ENCODE results near the gene FBXO10.
"Not testable (repeated sequence)": the region's sequence is repeated elsewhere in the genome, so short reads cannot be mapped to it uniquely, and the experiment has no call there.

Gene FBXO10

DNA sequence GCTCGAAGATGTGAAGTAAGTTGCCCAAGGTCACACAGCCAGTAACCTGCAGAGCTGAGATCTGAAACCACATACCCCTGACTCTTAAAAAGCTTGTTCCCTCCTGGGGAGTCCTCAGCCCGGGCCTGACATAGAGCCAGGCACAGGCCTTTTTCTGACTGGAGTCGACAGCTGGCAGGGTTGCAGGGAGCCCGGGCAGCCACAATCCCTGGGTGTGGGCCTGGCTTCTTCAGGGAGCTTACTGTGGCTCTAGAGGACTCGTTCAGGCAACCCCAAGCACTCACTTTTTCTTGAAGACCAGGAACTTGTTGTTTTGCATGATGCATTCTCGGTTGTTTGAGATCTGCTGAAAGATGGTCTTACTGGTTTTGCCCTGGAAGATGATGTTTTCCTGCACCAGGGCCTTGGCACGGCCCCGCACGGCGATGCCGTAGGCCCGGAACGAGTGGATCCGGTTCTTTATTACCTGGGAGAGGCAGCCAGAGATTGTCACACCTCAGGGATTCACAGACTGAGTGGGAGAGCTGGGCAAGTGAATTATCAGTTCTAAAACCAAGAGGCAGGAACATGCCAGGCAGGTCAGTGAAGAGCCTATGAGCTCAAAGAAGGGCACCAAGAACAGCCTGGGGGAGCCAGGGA lies 60.4 kb downstream of the FBXO10 start:
- no peak for FAIRE-seq
- DNase-seq (ENCODE audit: insufficient read length, low spot score), result no peak

DNA sequence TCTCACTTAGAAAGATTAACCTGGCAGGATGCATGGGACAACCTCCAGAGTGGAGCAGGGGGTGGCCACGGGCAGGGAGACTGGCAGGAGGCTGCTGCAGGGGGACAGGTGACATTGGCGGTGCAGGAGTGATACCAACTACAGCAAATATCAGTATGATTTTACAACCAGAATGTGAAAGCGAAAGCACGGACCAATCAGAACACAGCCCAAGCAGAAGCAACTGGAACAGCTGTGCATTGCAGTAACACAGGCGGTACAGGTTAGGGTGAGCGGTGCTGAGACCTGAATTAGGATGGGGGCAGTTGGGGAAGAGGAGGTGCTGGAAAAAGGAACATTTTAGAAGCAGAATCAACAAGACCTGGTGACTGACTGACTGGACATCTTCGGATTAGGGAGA lies 61.2 kb downstream of the FBXO10 start:
- DNase-seq (ENCODE audit: insufficient read length, low spot score) (no peak), FAIRE-seq (no peak)

DNA sequence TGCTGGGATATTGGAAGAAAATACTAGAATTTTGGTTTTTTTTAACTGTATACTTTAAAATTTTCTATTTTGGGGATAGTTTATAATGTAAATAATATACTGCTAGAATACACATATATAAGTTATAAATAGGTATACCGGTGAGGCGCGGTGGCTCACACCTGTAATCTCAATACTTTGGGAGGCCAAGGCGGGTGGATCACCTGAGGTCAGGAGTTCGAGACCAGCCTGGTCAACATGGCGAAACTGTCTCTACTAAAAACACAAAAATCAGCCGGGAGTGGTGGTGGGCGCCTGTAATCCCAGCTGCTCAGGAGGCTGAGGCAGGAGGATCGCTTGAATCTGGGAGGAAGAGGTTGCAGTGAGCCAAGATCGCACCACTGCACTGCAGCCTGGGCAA lies 61.8 kb downstream of the FBXO10 start:
- DNase-seq (ENCODE audit: insufficient read length, low spot score); FAIRE-seq: not testable (repeated sequence)

DNA sequence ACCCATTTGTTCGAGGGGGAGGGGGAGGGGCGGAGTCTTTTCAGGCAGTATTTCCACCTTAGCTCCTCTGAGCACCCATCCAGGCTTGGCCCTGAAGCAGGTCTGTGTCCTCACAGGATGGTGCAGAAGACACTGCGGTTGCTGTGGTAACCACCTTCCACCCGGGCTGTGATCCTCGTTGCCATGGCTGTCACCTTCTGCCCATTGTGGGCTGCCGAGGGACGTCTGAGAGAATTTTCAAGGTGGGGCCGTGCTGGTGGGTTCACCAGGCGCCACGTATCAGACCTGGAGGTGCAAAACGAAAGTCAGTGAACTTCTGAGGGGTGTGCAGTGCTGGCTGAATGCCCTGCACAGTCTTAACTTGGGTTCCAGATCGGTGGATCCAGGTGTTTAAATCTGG lies 63.7 kb downstream of the FBXO10 start:
- DNase-seq (ENCODE audit: insufficient read length, low spot score) (no peak), FAIRE-seq (no peak)

DNA sequence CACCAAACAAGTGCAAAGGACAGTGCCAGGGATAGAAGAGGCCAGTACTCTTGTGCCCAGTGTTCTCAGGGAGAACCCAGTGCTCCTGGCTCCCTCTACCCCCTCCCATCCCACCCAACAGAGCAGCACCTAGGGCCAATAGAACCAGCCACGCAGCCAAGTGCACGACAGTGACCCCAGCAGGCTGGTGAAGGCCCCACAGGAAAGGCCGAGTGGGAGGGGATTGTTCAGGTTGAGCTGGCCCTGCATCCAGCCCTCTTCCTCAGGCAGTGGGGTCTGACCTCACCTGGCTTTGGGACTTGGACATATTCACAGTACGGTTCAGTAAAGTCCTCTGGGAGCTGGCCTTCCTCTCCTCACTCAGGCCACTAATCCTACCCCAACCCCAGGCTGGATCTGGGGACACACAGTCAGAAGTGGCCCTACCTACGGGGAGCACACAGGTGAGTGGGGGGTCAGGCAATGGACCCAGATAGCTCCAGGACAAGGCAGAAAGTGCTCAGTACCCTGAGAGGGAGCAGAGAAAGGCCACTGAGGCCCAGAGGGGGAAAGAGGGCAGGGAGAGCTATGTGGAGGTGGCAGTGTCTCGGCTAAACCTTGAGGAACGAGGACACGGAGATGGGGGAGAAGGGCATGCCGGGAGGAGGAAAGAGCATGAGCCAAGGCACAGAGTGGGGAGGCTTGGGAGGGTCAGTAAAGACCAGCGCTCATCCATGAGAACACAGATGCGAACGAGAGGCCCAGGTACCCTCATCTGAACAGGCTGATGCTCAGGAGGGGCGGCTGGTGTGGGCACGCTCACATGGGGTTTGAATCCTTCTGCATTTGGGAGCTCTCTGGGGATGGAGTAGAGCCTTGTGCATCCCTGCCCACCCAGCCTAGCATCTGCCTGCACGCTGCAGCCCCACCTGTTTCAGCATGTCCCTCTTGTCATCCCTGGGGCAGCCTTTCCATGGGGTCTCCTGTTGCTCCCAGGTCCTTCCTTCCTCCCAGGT lies 64.9 kb downstream of the FBXO10 start:
- DNase-seq (ENCODE audit: insufficient read length, low spot score), result no peak

DNA sequence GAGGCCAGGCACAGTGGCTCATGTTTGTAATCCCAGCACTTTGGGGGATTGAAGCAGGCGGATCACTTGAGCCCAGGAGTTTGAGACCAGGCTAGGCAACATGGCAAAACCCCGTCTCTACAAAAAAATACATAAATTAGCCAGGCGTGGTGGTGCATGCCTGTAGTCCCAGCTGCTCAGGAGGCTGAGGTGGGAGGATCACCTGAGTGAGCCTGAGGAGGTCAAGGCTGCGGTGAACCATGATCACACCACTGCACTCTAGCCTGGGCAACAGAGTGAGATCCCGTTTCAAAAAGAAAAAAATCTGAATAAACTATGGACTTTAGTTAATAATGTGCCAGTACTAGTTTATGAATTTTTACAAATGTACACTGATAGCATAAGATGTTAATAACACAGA lies 66.1 kb downstream of the FBXO10 start:
- not testable (repeated sequence) for FAIRE-seq; DNase-seq (ENCODE audit: insufficient read length, low spot score)

More for the DNA sequence above, 64.9 kb downstream of the FBXO10 start:
- FAIRE-seq, result no peak

DNA sequence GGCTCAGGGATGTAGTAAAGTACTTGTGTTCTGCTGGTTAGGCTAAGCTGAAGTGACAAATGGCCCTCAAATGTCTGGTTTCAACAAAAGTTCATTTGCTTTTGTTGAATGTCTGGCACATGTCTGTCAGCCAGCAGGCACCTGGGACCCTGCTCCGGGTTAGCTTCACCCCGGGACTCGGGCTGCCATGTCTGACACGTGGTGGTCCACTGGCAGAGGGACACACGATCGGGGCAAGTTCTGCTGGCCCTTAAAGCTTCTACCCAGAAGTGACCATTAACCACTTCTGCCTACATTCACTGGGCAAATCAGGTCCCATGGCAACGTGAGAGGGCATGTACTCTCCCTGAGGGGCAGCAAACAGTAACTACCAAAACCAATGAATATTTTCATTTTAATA lies 66.6 kb downstream of the FBXO10 start:
- FAIRE-seq, result no peak

DNA sequence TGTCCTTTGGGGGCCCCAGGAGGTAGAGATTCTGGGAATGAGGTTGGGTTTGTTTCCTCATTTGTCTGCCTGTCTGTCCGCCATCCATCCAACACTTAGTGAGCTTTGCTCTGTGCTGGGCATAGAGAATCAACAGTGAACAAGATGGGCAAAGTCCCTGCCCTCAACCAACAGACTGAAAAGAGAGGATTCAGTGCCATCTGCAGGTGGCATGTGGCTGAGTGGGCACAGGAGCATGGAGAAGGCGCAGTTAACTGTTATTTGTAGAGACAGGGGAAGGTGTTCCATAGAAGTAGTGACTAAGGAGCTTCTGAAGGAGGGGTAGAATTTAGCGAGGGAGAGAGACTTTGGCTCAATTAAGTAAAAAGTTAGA lies 67.4 kb downstream of the FBXO10 start:
- no peak for FAIRE-seq

More for the DNA sequence above, 66.6 kb downstream of the FBXO10 start:
- DNase-seq (ENCODE audit: insufficient read length, low spot score), result no peak

DNA sequence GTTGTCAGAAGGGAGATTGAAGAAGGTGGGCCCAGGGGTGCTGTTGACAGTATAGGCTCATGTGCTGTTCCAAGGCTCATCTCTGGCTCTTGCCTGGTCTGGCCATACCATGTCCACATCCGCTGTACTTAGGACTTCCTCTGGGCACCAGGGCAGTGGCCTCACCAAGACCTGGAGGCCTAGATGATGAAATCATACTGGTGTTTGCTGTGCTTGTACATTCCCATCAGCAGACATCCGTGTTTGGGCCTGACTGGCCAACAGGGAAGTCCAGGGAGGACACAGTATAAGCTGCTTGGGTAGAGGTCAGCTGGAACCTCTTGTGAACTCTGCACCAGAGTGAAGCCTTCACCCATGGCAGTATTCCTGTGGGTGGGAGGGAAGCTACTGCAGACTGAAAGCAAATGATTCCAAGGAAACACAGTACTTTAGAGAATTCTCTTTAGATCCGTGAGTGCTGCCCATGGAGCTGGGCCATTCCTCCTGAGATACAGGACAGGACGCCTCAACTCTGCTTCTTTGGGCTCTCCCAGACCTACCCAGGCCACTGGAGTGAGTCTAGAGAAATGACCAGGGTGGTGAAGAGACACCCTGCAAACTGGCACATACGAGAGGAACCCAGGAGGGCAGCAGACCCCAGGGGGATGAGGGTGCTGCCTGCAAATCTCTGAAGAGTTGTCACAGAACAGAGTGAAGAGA lies 67.9 kb downstream of the FBXO10 start:
- FAIRE-seq (no peak), DNase-seq (ENCODE audit: insufficient read length, low spot score) (no peak)

More for the DNA sequence above, 67.4 kb downstream of the FBXO10 start:
- no peak for DNase-seq (ENCODE audit: insufficient read length, low spot score)

DNA sequence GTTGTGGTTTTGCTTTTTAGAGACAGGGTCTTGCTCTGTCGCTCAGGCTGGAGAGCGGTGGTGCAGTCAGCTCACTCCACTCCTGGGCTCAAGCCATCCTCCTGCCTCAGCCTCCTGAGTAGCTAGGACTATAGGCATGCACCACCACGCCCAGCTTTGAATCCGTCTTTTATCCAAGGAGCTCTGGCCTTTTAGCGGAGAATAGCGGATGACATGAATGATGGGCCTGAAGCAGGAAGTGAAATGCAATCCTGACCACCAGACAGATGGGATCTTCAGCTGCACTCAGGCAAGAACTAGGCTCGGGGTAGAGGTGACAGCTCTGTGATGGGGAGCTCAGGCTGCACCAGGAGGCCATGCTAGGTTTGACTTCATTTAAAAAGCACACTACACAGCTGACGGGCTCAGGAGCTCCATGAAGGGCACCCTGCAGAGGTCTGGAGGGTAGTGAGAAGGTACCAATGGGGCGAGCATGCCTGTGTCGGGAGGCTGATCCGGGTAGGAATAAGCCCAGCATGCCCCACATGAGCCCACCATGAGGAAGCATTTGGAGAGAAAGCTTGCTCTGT lies 68.5 kb downstream of the FBXO10 start:
- DNase-seq (ENCODE audit: insufficient read length, low spot score) (no peak), FAIRE-seq (no peak)

DNA sequence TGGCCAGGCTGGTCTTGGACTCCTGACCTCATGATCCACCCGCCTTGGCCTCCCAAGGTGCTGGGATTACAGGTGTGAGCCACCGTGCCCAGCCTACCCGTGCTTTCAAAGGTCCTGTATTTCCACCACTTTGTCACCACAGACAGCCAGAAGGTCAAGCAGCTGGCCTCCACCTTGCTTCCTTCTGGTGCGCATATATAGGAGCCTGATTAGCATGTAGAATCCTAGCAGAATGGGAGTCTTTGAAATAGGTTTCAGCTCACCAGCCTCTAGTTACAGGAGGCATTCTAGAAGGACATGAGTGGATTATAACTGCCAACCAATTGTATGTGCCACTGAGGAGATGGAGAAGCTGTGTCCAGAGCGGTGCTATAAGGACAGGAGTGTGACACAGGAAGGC lies 71.6 kb downstream of the FBXO10 start:
- no peak for DNase-seq (ENCODE audit: insufficient read length, low spot score)
- no peak for FAIRE-seq

DNA sequence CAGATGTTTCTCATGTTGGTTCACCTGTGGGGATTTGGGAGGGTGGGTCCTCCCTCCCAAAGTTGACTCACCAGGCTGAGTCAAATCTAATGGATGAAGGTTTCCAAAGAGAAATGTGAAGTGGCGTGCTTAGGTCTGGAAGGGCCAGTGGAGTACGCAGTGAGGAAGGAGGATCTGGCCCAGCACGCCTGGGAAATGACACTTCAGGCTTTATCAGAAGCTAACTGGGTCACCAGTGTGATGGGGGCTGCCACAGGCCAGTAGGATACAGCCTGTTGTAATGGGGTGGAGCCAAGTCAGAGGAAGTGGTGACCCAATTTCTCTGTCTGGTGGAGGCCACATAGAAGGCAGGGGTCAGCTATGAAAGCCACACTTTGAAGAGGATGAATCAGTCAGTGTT lies 72.4 kb downstream of the FBXO10 start:
- DNase-seq (ENCODE audit: insufficient read length, low spot score) (no peak), FAIRE-seq (no peak)

DNA sequence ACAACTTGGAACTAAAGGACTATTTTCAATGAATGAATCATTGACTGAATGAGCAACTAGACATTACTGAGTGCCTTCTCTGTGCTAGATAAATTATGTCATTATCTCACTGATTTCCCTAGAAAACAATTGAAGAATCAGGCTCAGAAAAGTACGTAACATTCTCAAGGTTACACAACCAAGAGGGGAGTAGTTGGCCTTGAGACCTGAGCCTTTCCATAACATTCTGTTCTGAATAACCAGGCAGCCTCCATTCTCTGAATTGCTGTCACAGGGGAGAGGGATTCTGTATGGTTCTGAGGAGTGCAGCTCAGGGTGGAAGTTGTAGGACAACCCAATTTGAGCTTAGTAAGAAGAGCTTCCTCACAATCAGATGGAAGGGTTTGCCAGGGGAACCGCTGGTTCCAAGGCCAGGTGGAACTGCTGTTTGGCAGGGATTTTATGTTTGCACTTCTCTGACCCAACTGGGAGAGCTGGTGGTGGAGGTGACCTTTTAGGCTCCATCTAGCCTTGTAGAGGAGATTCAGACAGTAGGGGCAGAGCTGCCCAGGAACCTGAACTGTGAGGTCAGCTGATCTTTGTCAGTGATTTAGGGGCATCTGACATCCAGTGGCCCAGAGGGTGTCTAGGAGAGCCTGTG lies 74.1 kb downstream of the FBXO10 start:
- FAIRE-seq, result no peak
- DNase-seq (ENCODE audit: insufficient read length, low spot score), result no peak

DNA sequence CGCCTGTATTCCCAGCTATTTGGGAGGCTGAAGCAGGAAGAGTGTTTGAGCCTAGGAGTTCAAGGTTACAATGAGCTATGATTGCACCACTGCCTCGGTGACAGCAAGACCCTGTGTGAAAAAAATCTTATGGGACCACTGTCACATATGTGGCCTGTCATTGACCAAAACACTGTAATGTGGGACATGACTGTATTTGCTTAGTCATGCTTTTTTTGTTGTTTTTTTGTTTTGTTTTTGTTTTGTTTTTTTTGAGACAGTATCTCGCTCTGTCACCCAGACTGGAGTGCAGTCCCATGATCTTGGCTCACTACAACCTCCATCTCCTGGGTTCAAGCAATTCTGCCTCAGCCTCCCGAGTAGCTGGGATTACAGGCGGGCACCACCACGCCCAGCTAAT lies 76.9 kb downstream of the FBXO10 start:
- DNase-seq (ENCODE audit: insufficient read length, low spot score), result no peak

DNA sequence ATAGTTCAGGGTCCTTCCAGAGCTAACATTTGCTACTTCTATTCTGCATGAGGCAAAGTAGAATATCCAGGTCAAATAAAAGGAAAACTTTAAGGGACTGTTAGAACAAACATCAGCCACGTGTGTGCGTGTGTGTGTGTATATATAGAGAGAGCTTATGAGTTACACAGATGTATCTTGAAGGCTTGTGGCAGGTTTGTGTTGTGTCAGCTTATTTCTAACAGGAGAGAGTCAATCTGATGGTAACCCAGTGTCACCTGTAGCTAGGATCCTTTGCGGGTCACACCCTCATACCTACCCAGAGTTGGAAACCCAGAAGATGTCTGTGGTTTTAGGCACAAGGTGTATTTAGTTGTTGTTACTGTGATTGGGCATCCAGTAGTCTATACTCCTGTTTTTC lies 77.7 kb downstream of the FBXO10 start:
- DNase-seq (ENCODE audit: insufficient read length, low spot score), result no peak
- no peak for FAIRE-seq

More for the DNA sequence above, 76.9 kb downstream of the FBXO10 start:
- no peak for FAIRE-seq

DNA sequence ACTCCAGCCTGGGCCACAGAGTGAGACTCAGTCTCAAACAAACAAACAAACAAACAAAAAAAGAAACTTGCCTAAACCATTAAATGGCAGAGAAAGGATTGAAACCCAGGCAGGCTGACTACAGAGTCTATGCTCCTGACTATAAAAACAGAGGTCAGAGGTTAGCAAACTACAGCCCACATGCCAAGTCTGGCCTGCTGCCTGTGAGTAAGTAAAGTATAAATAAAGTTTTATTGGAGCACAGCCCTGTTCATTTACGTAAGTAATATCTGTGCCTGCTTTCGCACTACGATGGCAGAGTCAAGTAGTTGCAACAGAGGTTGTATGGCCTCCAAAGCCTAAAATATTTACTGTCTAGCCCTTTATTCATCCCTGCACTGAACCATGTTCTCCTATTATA lies 78.9 kb downstream of the FBXO10 start:
- no peak for FAIRE-seq
- DNase-seq (ENCODE audit: insufficient read length, low spot score), result no peak

DNA sequence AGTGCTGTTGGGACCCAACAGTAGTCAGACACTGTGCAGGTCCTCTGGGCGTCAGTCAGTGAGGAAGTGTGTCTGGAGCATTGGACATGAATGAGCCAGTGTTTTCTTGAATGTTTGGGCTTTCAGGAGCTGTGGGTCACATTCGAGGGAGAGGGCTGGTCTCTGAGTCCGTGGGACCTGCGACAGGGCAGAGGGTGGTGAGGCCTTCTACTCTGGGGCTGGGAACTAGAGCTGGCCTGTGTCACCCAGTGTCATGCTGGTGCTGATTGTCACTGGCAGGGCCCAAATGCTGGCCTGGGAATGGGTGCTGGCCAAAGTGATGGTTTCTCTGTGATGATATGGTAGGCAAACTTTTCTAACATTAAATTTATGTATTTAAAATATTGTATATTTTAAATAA lies 80.2 kb downstream of the FBXO10 start:
- FAIRE-seq (no peak), DNase-seq (ENCODE audit: insufficient read length, low spot score) (no peak)

DNA sequence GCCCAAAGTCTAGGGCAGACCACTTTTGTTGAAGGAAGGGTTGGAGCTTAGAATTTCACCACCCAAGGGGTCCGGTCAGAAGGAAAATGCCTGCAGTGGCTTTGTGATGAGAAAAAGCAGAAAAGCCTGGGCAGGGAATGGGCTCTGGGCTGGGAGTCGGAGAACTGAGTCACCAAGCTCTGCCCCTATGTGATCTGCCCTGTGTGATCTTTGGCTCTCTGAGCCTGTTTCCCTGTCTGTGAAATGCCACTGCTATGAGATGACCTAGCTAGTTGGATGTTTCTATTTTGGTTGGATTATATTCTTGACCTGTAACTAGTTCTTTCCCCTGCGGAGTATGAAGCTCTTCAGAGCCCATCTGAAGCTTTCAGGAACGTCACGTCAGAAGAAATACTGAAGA lies 80.6 kb downstream of the FBXO10 start:
- FAIRE-seq (no peak), DNase-seq (ENCODE audit: insufficient read length, low spot score) (no peak)

DNA sequence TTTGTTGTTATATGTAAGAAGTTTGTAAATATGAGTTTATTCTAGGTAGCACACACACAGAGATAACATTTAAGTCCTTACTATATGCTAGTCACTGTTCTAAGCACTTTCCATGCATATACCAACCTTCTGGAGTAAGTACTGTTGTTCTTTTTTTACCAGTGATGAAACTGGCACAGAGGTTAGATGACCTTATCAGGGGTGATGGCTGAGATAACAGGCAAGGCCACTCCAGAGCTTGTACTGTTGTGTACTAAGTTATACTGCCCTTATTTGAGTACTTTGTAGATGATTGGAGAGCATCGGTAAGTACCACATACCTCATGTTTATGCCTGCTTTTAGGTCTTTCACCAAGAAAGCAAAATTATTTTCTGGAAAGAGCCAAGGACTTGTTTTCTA lies 84.2 kb downstream of the FBXO10 start:
- no peak for FAIRE-seq
- no peak for DNase-seq (ENCODE audit: insufficient read length, low spot score)

All from HTR-8/SVneo (cell line).